ENCODE results near the gene DGKK.
"Not testable (repeated sequence)": the region's sequence is repeated elsewhere in the genome, so short reads cannot be mapped to it uniquely, and the experiment has no call there.

The DGKK gene

GRCh38 chrX:50333308-50333707, 137.3 kb downstream of the DGKK start:
- no peaks in the 10 kb centered on the region for H3K9me3 ChIP-seq (ENCODE audit: insufficient read depth, low read depth, low read length)
- no peak overlapping the region for H3K9ac ChIP-seq (ENCODE audit: low read depth, low read length)
- WGBS: 95% methylated on average over 6 of the region's 6 CpGs
- H3K27ac ChIP-seq (ENCODE audit: low read depth, low read length): no peak overlapping the region
- H3K36me3 ChIP-seq (ENCODE audit: insufficient read depth, low read length): no peaks in the 10 kb centered on the region
- H3K27me3 ChIP-seq (ENCODE audit: insufficient read depth, low read length): no peaks in the 10 kb centered on the region
- no peak overlapping the region for H3K4me3 ChIP-seq (ENCODE audit: low read length)
- H3K4me1 ChIP-seq (ENCODE audit: insufficient read depth, low read length): no peaks in the 10 kb centered on the region

GRCh38 chrX:50332668-50333067, 138.0 kb downstream of the DGKK start:
- H3K27ac ChIP-seq (ENCODE audit: low read depth, low read length); H3K27me3 ChIP-seq (ENCODE audit: insufficient read depth, low read length); H3K9me3 ChIP-seq (ENCODE audit: insufficient read depth, low read depth, low read length); H3K9ac ChIP-seq (ENCODE audit: low read depth, low read length); H3K36me3 ChIP-seq (ENCODE audit: insufficient read depth, low read length); H3K4me3 ChIP-seq (ENCODE audit: low read length); H3K4me1 ChIP-seq (ENCODE audit: insufficient read depth, low read length): not testable (repeated sequence)
- 60% methylated on average over 1 of the region's 5 CpGs for WGBS

- H3K9me3 ChIP-seq (ENCODE audit: insufficient read depth, low read depth, low read length): no peaks in the 10 kb centered on the region
- H3K4me1 ChIP-seq (ENCODE audit: insufficient read depth, low read length): no peaks in the 10 kb centered on the region
- no peak overlapping the region for H3K27ac ChIP-seq (ENCODE audit: low read depth, low read length)
- no peak overlapping the region for H3K9ac ChIP-seq (ENCODE audit: low read depth, low read length)
- WGBS: 80% methylated on average over 1 of the region's 2 CpGs
- no peak overlapping the region for H3K4me3 ChIP-seq (ENCODE audit: low read length)
- no peaks in the 10 kb centered on the region for H3K27me3 ChIP-seq (ENCODE audit: insufficient read depth, low read length)
- no peaks in the 10 kb centered on the region for H3K36me3 ChIP-seq (ENCODE audit: insufficient read depth, low read length)
Observed at GRCh38 chrX:50327235-50327634, 143.4 kb downstream of the DGKK start.

Measured in HUES64 (cell line).